MM.1S (cell line): Measurements from ENCODE around the gene TYK2.

Source experiments
- DNase-seq: peaks from one replicate; pipeline ENCODE4 v3.0.0-alpha.2; 2015
- H2AFZ ChIP-seq: fragments of 300-600 bp; sonication (generic); 2 replicates; pipeline ENCODE4 v1.6.0; 2016; ENCODE audit warnings: antibody characterized with exemption, low read length
- H3F3A ChIP-seq: fragments of 300-600 bp; sonication (generic); 2 replicates; pipeline ENCODE4 v1.6.1; 2016; ENCODE audit warnings: mild to moderate bottlenecking, antibody characterized with exemption, low read length, moderate library complexity, mixed read lengths; ENCODE audit not compliant: insufficient read depth
- H3K27ac ChIP-seq: fragments of 300-600 bp; sonication (generic); 2 replicates; pipeline ENCODE4 v1.5.1; 2016; ENCODE audit warnings: mild to moderate bottlenecking, low read length
- H3K27me3 ChIP-seq: fragments of 300-600 bp; sonication (generic); replicated peaks from 2 replicates; pipeline ENCODE4 v1.6.0; 2016; ENCODE audit warnings: low read length; ENCODE audit not compliant: insufficient read depth
- H3K36me3 ChIP-seq: fragments of 300-600 bp; sonication (generic); replicated peaks from 2 replicates; pipeline ENCODE4 v1.6.1; 2016; ENCODE audit warnings: mild to moderate bottlenecking, low read length, mixed read lengths; ENCODE audit not compliant: insufficient read depth
- H3K4me1 ChIP-seq: fragments of 300-600 bp; sonication (generic); 2 replicates; pipeline ENCODE4 v1.6.1; 2016; ENCODE audit warnings: low read length, mixed read lengths
- H3K4me2 ChIP-seq: fragments of 300-600 bp; sonication (generic); 2 replicates; pipeline ENCODE4 v1.6.0; 2016; ENCODE audit warnings: low read depth, low read length
- H3K4me3 ChIP-seq: fragments of 300-600 bp; sonication (generic); 2 replicates; pipeline ENCODE4 v1.5.1; 2016; ENCODE audit warnings: low read length, mixed read lengths
- H3K79me2 ChIP-seq: fragments of 300-600 bp; sonication (generic); 2 replicates; pipeline ENCODE4 v1.6.1; 2016; ENCODE audit warnings: mixed run types, low read length, mixed read lengths
- H3K9ac ChIP-seq: fragments of 300-600 bp; sonication (generic); 2 replicates; pipeline ENCODE4 v1.6.1; 2016; ENCODE audit warnings: low read length, mixed read lengths
- H3K9me2 ChIP-seq: fragments of 300-600 bp; sonication (generic); replicated peaks from 2 replicates; pipeline ENCODE4 v1.6.1; 2016; ENCODE audit warnings: mild to moderate bottlenecking, low read length, mixed read lengths; ENCODE audit not compliant: insufficient read depth
- H3K9me3 ChIP-seq: fragments of 300-600 bp; sonication (generic); replicated peaks from 2 replicates; pipeline ENCODE4 v1.6.1; 2016; ENCODE audit warnings: mild to moderate bottlenecking, low read length, mixed read lengths; ENCODE audit not compliant: insufficient read depth
- H4K20me1 ChIP-seq: fragments of 300-600 bp; sonication (generic); 2 replicates; pipeline ENCODE4 v1.6.1; 2016; ENCODE audit warnings: mild to moderate bottlenecking, low read length, moderate library complexity, mixed read lengths; ENCODE audit not compliant: insufficient read depth
- CTCF ChIP-seq: fragments of 300-600 bp; sonication (generic); IDR thresholded peaks from 2 replicates; pipeline ENCODE4 v1.5.1; 2016; ENCODE audit warnings: antibody characterized with exemption, low read length, mixed read lengths
- EZH2 ChIP-seq: fragments of 300-600 bp; sonication (generic); optimal IDR thresholded peaks from 2 replicates; pipeline ENCODE3; 2017; ENCODE audit warnings: low read depth, mild to moderate bottlenecking, antibody characterized with exemption, low read length, mixed read lengths
- EZH2phosphoT487 ChIP-seq: fragments of 300-600 bp; sonication (generic); IDR thresholded peaks from 2 replicates; pipeline ENCODE4 v1.6.1; 2018; ENCODE audit warnings: antibody characterized with exemption, low read length

TYK2 gene

DNA sequence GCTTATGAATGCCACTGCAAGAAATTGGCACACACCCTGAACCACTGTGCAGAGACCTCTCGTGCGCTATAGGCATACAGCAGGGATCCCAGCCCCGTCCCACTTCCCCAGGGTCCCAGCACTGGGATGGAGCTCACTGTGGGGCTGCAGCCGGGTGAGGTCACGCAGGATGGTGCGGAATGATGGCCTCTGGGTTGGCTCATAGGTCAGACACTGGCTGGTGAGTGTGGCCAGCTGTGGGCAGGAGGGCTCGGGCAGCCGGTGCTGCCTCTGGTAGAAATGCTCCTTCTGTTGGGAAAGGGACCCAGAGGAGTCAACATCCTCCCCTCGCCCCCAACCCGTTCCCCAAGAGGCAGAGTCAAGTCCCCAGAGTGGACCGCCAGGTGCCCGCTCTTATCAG is 23.9 kb downstream of the TYK2 start:
- Histone ChIP-seq H3K9ac (no peak overlapping the region), H3F3A (0 out of 2 replicates have a peak, but pooled peaks cover 3% of the 10 kb centered on the region), H3K79me2 (no peaks in the 10 kb centered on the region), H3K9me3 (no peaks in the 10 kb centered on the region), H3K27me3 (no peaks in the 10 kb centered on the region), H3K4me2 (no peak overlapping the region), H3K9me2 (no peaks in the 10 kb centered on the region), H3K27ac (no peak overlapping the region), H4K20me1 (no peaks in the 10 kb centered on the region), H3K4me3 (no peak overlapping the region), H2AFZ (no peak overlapping the region), H3K36me3 (0 out of 2 replicates have a peak, but pooled peaks cover 2% of the 10 kb centered on the region), H3K4me1 (no peaks in the 10 kb centered on the region)
- DNase-seq, result no peak
- TF ChIP-seq EZH2phosphoT487 (no peak), EZH2 (no peak), CTCF (no peak)

GRCh38 chr19:10353793-10354391 is 26.5 kb downstream of the TYK2 start:
- no peak overlapping the region for H2AFZ ChIP-seq
- no peak overlapping the region for H3K9ac ChIP-seq
- TF ChIP-seq CTCF (no peak), EZH2phosphoT487 (no peak), EZH2 (no peak)
- H3K4me3 ChIP-seq, result no peak overlapping the region
- no peak overlapping the region for H3K27ac ChIP-seq
- no peaks in the 10 kb centered on the region for H3K9me3 ChIP-seq
- H4K20me1 ChIP-seq, result no peaks in the 10 kb centered on the region
- H3K4me2 ChIP-seq, result no peak overlapping the region
- H3K9me2 ChIP-seq, result no peaks in the 10 kb centered on the region
- no peaks in the 10 kb centered on the region for H3K79me2 ChIP-seq
- 0 out of 2 replicates have a peak, but pooled peaks cover 2% of the 10 kb centered on the region for H3K36me3 ChIP-seq
- no peak for DNase-seq
- 0 out of 2 replicates have a peak, but pooled peaks cover 3% of the 10 kb centered on the region for H3F3A ChIP-seq
- no peaks in the 10 kb centered on the region for H3K27me3 ChIP-seq
- no peaks in the 10 kb centered on the region for H3K4me1 ChIP-seq

DNA sequence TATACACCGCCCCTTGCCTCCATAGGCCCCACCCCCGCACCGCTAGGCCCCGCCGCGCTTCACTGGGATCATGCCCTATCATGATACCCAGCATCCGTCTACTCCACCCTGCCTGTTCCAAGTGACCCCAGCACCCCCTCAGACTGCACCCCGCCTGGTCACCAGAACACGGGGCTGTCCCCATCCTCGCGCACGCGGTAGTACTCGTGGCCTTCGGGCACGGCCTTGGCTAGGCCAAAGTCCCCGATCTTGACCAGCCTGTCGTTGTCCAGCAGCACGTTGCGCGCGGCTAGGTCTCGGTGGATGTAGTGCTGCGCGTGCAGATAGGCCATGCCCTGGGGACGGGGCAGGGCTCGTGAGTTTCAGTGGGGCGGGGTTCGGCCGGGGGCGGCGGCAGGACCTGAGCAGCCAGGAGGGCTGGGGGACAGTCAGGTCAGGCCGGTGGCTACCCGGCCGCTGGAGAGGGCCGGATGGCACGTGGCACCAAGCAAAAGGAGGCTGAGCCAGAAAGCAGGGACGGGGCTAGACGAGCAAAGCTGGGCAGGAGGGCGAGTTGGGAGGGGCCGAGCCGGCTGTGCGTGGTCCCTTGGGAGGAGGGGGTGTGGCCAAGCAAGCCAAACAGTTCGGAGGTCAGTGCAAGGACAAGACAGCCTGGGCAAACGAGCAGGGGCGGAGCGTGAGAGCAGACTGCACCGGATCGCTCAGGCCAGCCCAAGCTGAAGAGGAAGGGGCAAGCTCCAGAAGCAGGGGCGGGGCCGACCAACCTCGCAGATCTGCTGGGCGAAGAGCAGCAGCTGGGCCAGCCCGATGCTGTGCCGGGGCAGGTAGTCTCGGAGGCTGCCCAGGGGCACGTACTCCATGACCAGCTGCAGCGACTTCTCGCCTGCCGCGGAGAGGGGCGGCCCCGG is 27.4 kb downstream of the TYK2 start:
- H3K9me3 ChIP-seq, result no peaks in the 10 kb centered on the region
- H3K36me3 ChIP-seq, result 0 out of 2 replicates have a peak, but pooled peaks cover 2% of the 10 kb centered on the region
- DNase-seq, result no peak
- no peak overlapping the region for H2AFZ ChIP-seq
- TF ChIP-seq EZH2phosphoT487 (no peak), CTCF (no peak), EZH2 (no peak)
- H3K27ac ChIP-seq, result no peak overlapping the region
- no peak overlapping the region for H3K4me2 ChIP-seq
- H3K4me3 ChIP-seq, result no peak overlapping the region
- no peaks in the 10 kb centered on the region for H3K79me2 ChIP-seq
- no peaks in the 10 kb centered on the region for H3K27me3 ChIP-seq
- H4K20me1 ChIP-seq, result no peaks in the 10 kb centered on the region
- H3K4me1 ChIP-seq, result no peaks in the 10 kb centered on the region
- H3K9ac ChIP-seq, result no peak overlapping the region
- no peaks in the 10 kb centered on the region for H3K9me2 ChIP-seq
- H3F3A ChIP-seq, result 0 out of 2 replicates have a peak, but pooled peaks cover 3% of the 10 kb centered on the region
